Naive B cell (primary cell): ENCODE data around the gene SYT7. TPM values are rescaled to one million over a fixed set of nuclear protein-coding genes. Genes with fewer than 3 reads are reported as not detected.

ENCODE experiments used
- ATAC-seq, 2 donors: fragments of 150-1000 bp; cut with Tn5 transposase; 2 replicates each; pipeline ENCODE4 v1.10.0; 2021; ENCODE audit warnings: low read depth in 2 of 2, mild to moderate bottlenecking in 2 of 2, moderate library complexity in 2 of 2
- DNase-seq: peaks from one replicate; pipeline ENCODE4 v3.0.0; 2022
- H3K27ac Mint-ChIP-seq, 6 donors: one replicate each; pipeline ENCODE4 v1.8.0; 2020 to 2022; ENCODE audit warnings: mild to moderate bottlenecking in 6 of 6, mixed read lengths in 6 of 6, moderate library complexity in 5 of 6, inconsistent platforms in 2 of 6
- H3K27me3 Mint-ChIP-seq, 3 donors: one replicate each; pipeline ENCODE4 v1.8.0; 2021 to 2022; ENCODE audit warnings: mixed read lengths in 3 of 3, mild to moderate bottlenecking in 1 of 3
- H3K36me3 Mint-ChIP-seq, 2 donors: one replicate each; pipeline ENCODE4 v1.8.0; 2020 to 2022; ENCODE audit warnings: mixed read lengths in 2 of 2, inconsistent platforms in 1 of 2, mild to moderate bottlenecking in 1 of 2
- H3K4me1 Mint-ChIP-seq, 3 donors: one replicate each; pipeline ENCODE4 v1.8.0; 2020 to 2022; ENCODE audit warnings: mixed read lengths in 3 of 3, inconsistent platforms in 1 of 3, mild to moderate bottlenecking in 1 of 3, moderate library complexity in 1 of 3
- H3K4me3 Mint-ChIP-seq, 8 donors: one replicate each; pipeline ENCODE4 v1.8.0; 2020 to 2022; ENCODE audit warnings: mild to moderate bottlenecking in 8 of 8, mixed read lengths in 8 of 8, moderate library complexity in 8 of 8, inconsistent platforms in 2 of 8
- H3K9me3 Mint-ChIP-seq, 7 donors: one replicate each; pipeline ENCODE4 v1.8.0; 2020 to 2022; ENCODE audit warnings: mixed read lengths in 7 of 7, mild to moderate bottlenecking in 5 of 7, inconsistent platforms in 2 of 7, moderate library complexity in 1 of 7
- polyA plus RNA-seq, 6 donors: library from polyadenylated mRNA; unstranded; fragments of 300-500 nt; fragmentation: Illumina TruSeq; gene quantifications; one replicate each; pipeline ENCODE4 v1.2.3, GENCODE V29; 2021; ENCODE audit warnings: low read depth in 6 of 6

Gene SYT7
- polyA plus RNA-seq, 6 donors from 2014 or later: not detected

GRCh38 chr11:61553373-61554171, 27.3 kb downstream of the SYT7 start:
- no peak overlapping the region for H3K4me3 Mint-ChIP-seq

GRCh38 chr11:61552108-61552635, 28.7 kb downstream of the SYT7 start:
- H3K27ac Mint-ChIP-seq: no peak overlapping the region
- no peak for ATAC-seq
- peaks cover 30 to 86% (median 72%) of the 10 kb centered on the region in 3 donors for H3K27me3 Mint-ChIP-seq

More at GRCh38 chr11:61553373-61554171, 27.3 kb downstream of the SYT7 start:
- Mint-ChIP-seq H3K36me3 (peaks cover 0 to 10% of the 10 kb centered on the region in 2 donors), H3K9me3 (peaks cover 0 to 3% (median 0%) of the 10 kb centered on the region in 7 donors), H3K4me1 (peaks cover 14 to 21% (median 15%) of the 10 kb centered on the region in 3 donors), H3K27ac (peak overlapping the region in 1 of 6 donors; percentile 62), H3K27me3 (peaks cover 43 to 86% (median 69%) of the 10 kb centered on the region in 3 donors)
- ATAC-seq (no peak), DNase-seq (no peak)

GRCh38 chr11:61551634-61552033, 29.2 kb downstream of the SYT7 start:
- peaks cover 0 to 5% of the 10 kb centered on the region in 2 donors for H3K36me3 Mint-ChIP-seq
- H3K4me1 Mint-ChIP-seq: peaks cover 11 to 16% (median 14%) of the 10 kb centered on the region in 3 donors
- peaks cover 0 to 5% (median 0%) of the 10 kb centered on the region in 7 donors for H3K9me3 Mint-ChIP-seq
- DNase-seq (no peak), ATAC-seq (no peak)
- H3K27me3 Mint-ChIP-seq: peaks cover 25 to 84% (median 69%) of the 10 kb centered on the region in 3 donors
- no peak overlapping the region for H3K27ac Mint-ChIP-seq
- no peak overlapping the region for H3K4me3 Mint-ChIP-seq

More at GRCh38 chr11:61552108-61552635, 28.7 kb downstream of the SYT7 start:
- Mint-ChIP-seq H3K36me3 (peaks cover 0 to 10% of the 10 kb centered on the region in 2 donors), H3K4me3 (peak overlapping the region in 1 of 8 donors; percentile 68), H3K4me1 (peaks cover 14 to 16% (median 15%) of the 10 kb centered on the region in 3 donors), H3K9me3 (peaks cover 0 to 5% (median 0%) of the 10 kb centered on the region in 7 donors)
- DNase-seq: no peak

DNA sequence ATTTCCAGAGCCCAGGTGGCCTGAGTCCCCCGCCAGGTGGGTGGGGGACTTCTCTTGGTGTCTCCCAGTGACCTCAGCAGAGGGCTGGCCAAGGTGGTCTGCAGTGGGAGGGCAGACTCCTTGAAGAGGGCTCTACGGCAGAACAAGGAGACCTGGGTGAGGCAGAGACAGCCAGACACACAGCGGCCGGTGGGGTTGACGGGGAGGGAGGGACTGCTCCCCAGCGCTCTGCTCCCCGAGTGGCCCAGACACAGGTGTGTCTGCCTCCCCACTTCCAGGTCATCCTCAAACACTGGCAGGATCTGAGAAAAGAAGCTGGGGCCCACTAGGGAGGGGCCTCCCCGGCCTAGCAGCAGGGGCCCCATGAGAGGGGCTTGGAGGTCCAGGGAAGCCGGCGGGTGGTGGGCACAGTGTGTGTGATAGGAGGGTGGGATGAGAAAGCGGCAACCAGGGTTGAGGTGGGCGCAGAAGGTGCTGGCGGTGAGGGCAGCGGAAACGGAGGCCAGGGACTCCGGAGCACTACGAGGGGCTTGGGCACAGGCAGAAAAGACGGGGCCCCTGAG, 30.1 kb downstream of the SYT7 start:
- ATAC-seq (no peak), DNase-seq (no peak)
- Mint-ChIP-seq H3K4me1 (peaks cover 12 to 15% (median 14%) of the 10 kb centered on the region in 3 donors), H3K4me3 (peak overlapping the region in 1 of 8 donors; percentile 25), H3K27me3 (peaks cover 18 to 76% (median 69%) of the 10 kb centered on the region in 3 donors), H3K36me3 (peaks cover 0 to 3% of the 10 kb centered on the region in 2 donors), H3K9me3 (peaks cover 0 to 2% (median 0%) of the 10 kb centered on the region in 7 donors), H3K27ac (no peak overlapping the region)

DNA sequence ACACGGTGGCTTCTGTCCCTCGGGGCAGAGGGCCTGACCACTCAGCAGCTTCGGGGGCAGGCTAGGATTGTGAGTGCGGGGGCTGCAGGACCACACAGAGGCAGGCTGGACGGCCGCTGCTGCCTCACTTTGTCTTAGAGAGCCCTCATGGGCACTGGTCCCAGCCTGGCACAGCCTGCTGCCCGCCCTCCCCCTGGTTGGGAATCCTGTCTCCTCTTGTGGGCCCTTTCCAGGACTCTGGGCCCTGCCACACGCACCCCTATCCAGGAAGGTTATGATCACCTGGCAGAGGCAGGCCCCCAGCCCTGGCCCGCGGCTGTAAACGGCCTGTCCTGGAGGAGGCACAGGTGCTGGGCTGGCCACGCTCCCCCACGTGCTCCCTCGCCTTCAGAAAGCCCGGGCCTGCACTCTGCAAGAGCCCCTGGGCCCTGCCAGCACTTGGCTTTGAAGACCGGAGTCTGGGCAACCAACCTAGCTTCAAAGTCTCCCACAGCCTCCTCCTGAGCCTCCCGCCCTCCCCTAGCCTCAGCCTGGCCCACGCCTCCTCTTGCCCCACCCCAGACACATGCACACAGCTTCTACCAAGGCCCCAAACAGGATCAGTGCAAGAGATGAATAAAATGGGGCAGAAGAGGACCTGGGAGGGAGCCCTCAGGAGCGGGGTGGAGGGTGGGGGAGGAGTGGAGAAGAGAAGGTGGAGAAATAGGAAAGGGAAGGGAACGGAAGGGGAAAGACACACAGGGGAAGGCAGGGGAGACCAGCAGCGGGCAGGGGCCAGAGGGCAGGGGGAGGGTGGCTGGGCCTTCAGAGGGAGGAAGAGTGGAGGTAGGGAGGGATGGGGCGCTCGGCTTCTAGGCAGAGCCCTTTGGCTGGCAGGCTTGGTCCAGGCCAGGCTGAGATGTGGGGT, 31.0 kb downstream of the SYT7 start:
- no peak for DNase-seq
- Mint-ChIP-seq H3K4me3 (no peak overlapping the region), H3K27ac (no peak overlapping the region), H3K36me3 (peaks cover 0 to 10% of the 10 kb centered on the region in 2 donors), H3K9me3 (peaks cover 0 to 4% (median 0%) of the 10 kb centered on the region in 7 donors), H3K27me3 (peaks cover 14 to 77% (median 71%) of the 10 kb centered on the region in 3 donors), H3K4me1 (peaks cover 8 to 19% (median 14%) of the 10 kb centered on the region in 3 donors)
- no peak for ATAC-seq

GRCh38 chr11:61549177-61549576, 31.7 kb downstream of the SYT7 start:
- H3K9me3 Mint-ChIP-seq: peaks cover 0 to 4% (median 0%) of the 10 kb centered on the region in 7 donors
- no peak overlapping the region for H3K27ac Mint-ChIP-seq
- ATAC-seq (no peak), DNase-seq (no peak)
- H3K4me3 Mint-ChIP-seq: no peak overlapping the region
- peaks cover 0 to 10% of the 10 kb centered on the region in 2 donors for H3K36me3 Mint-ChIP-seq
- H3K27me3 Mint-ChIP-seq: peaks cover 9 to 72% (median 68%) of the 10 kb centered on the region in 3 donors
- peaks cover 5 to 16% (median 14%) of the 10 kb centered on the region in 3 donors for H3K4me1 Mint-ChIP-seq

DNA sequence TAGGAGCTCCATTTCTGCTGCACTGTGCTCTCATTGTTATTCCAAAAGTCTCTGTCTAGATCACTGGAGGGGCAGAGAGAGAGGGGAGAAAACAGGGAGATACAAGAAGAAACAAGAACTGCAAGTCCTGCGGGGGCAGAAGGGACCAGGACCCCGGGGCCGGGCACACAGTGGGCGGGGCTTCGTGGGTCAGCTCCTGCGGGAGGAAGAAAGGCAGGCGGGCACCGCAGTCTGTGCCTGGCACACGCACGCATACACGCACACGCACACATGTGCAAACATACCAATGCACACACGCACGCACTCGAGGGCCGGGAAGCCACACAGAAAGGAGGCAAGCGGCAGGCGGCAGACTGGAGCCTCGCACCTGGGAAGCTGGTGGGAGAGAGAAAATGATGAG, 33.6 kb downstream of the SYT7 start:
- Mint-ChIP-seq H3K27ac (no peak overlapping the region), H3K4me1 (peaks cover 0 to 17% (median 4%) of the 10 kb centered on the region in 3 donors), H3K4me3 (no peak overlapping the region), H3K27me3 (peaks cover 3 to 61% (median 55%) of the 10 kb centered on the region in 3 donors), H3K9me3 (peaks cover 0 to 4% (median 0%) of the 10 kb centered on the region in 7 donors), H3K36me3 (peaks cover 0 to 10% of the 10 kb centered on the region in 2 donors)
- ATAC-seq (no peak), DNase-seq (no peak)

DNA sequence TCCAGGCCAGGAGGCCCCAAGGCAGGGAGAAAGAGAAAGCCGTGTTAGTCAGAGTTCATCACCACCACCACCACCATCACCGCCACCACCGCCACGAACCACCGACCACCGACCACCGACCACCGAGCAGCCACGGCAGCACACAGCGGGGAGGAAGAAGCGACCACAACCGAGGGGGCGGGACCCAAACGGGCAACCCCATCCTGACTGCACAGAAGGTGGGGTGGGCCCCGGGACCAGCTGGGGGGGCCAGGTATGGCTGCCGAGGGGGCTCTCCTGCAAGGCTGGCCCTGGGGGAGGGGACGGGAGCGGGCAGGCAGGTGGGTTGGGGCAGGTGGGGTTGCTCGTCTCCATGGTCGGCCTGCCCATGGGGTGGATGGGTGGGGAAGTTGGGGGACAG, 34.2 kb downstream of the SYT7 start:
- peaks cover 3 to 20% (median 5%) of the 10 kb centered on the region in 3 donors for H3K4me1 Mint-ChIP-seq
- H3K9me3 Mint-ChIP-seq: peaks cover 0 to 4% (median 0%) of the 10 kb centered on the region in 7 donors
- H3K27me3 Mint-ChIP-seq: peaks cover 3 to 63% (median 59%) of the 10 kb centered on the region in 3 donors
- no peak for DNase-seq
- H3K4me3 Mint-ChIP-seq: no peak overlapping the region
- peak overlapping the region in 1 of 6 donors; percentile 51 for H3K27ac Mint-ChIP-seq
- peaks cover 0 to 10% of the 10 kb centered on the region in 2 donors for H3K36me3 Mint-ChIP-seq
- ATAC-seq: no peak

DNA sequence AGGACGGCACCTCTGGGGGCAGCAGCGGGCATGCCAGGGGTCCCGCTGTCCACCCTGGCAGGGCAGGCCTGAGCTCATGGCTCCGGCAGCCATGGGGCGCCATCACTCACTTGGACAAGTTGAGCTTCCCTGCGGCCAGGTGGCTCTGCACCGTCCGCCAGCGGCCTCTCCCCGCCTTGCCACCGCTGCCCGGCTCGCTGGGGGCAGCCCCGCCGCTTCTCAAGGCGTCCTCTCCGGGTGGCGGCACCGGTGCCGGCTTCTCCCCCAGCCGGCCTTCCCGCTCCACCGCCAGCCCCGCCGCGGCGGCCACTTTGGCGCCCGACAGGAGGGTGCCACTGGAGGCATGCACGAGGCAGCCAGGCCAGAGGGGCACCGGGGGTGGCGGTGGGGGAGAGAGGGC, 35.0 kb downstream of the SYT7 start:
- H3K9me3 Mint-ChIP-seq: peaks cover 0 to 4% (median 0%) of the 10 kb centered on the region in 7 donors
- DNase-seq (no peak), ATAC-seq (no peak)
- no peak overlapping the region for H3K4me3 Mint-ChIP-seq
- peaks cover 9 to 66% (median 59%) of the 10 kb centered on the region in 3 donors for H3K27me3 Mint-ChIP-seq
- peaks cover 0 to 10% of the 10 kb centered on the region in 2 donors for H3K36me3 Mint-ChIP-seq
- peak overlapping the region in 1 of 6 donors; percentile 51 for H3K27ac Mint-ChIP-seq
- peaks cover 6 to 21% (median 9%) of the 10 kb centered on the region in 3 donors for H3K4me1 Mint-ChIP-seq

- ATAC-seq (no peak), DNase-seq (no peak)
- H3K9me3 Mint-ChIP-seq: peaks cover 0 to 4% (median 0%) of the 10 kb centered on the region in 7 donors
- peaks cover 9 to 67% (median 59%) of the 10 kb centered on the region in 3 donors for H3K27me3 Mint-ChIP-seq
- H3K4me3 Mint-ChIP-seq: no peak overlapping the region
- peaks cover 0 to 10% of the 10 kb centered on the region in 2 donors for H3K36me3 Mint-ChIP-seq
- peak overlapping the region in 1 of 6 donors; percentile 74 for H3K27ac Mint-ChIP-seq
- peaks cover 6 to 19% (median 9%) of the 10 kb centered on the region in 3 donors for H3K4me1 Mint-ChIP-seq
Observed at GRCh38 chr11:61545341-61545740, 35.5 kb downstream of the SYT7 start.

DNA sequence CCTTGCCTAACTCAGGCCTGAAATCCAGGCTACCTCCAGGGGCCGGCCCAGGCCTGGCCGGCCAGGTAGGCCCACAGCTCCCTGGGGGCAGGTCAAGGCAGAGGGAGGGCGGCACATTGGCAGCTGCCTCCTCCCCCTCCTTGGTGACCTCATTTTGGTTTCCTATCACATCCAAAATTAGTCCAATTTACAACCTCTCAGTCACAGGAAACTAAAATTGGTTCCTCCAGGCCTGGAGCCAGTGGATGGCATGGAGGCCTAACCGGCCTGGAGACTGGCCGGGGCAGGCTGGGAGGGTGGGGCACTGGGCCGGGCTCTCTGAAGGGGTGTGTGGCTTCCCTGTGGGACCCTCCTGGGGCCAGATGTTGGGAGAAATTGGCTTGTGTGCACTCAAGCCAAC, 36.4 kb downstream of the SYT7 start:
- ATAC-seq (no peak), DNase-seq (no peak)
- H3K27ac Mint-ChIP-seq: no peak overlapping the region
- H3K9me3 Mint-ChIP-seq: peaks cover 0 to 4% (median 0%) of the 10 kb centered on the region in 7 donors
- no peak overlapping the region for H3K4me3 Mint-ChIP-seq
- peaks cover 9 to 67% (median 67%) of the 10 kb centered on the region in 3 donors for H3K27me3 Mint-ChIP-seq
- H3K36me3 Mint-ChIP-seq: peaks cover 0 to 10% of the 10 kb centered on the region in 2 donors
- H3K4me1 Mint-ChIP-seq: peaks cover 6 to 19% (median 9%) of the 10 kb centered on the region in 3 donors

DNA sequence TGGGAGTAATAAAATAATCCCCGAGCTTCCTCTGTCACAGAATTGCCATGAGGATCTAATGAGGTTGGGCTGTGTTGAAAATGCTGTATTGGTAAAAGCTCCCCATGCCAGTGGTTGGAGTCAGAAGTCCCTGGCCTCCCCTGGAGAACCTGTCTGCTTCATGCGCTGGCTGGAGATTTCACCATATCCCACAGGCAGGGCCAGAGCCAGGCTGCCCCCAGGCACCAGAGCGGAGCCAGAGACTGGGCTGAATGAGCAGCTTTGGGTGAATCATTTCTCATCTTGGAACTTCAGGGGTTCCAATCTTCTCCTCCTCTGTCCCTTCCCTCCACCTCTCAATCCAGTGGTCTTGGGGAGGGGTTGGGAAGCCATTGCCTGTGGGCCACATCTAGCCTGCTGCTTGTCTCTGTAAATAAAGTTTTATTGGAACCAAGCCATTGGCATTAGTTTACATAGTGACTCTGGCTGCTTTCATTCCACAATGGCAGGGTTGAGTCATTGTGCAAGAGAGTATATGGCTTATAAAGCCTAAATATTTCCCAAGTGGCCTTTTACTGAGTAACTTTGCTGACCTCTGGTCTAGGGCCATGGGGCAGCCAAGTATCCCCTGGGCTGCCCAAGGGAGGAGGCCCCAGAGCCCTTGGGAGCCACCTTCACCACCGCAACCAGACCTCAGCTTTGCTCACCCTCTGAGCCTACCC, 37.1 kb downstream of the SYT7 start:
- Mint-ChIP-seq H3K36me3 (peaks cover 0 to 10% of the 10 kb centered on the region in 2 donors), H3K4me3 (no peak overlapping the region), H3K27me3 (peaks cover 12 to 68% (median 67%) of the 10 kb centered on the region in 3 donors), H3K27ac (no peak overlapping the region), H3K9me3 (peaks cover 0 to 4% (median 0%) of the 10 kb centered on the region in 7 donors), H3K4me1 (peaks cover 6 to 19% (median 9%) of the 10 kb centered on the region in 3 donors)
- ATAC-seq (no peak), DNase-seq (no peak)
